Natural killer cell (primary cell): ENCODE measurements around the gene GPR180. TPM values are rescaled to one million over a fixed set of nuclear protein-coding genes. Genes with fewer than 3 reads are reported as not detected.

ENCODE experiments used
- ATAC-seq, 3 donors: fragments of 150-1000 bp in 2 of 3; fragments of 200-7000 bp in 1 of 3; cut with Tn5 transposase; 1 replicate in 1 of 3; 2 replicates in 2 of 3; pipeline ENCODE4 v1.10.0; 2021; ENCODE audit warnings: mild to moderate bottlenecking in 2 of 3, moderate library complexity in 2 of 3
- DNase-seq, 2 donors: peaks; one replicate each; pipeline versions ENCODE4 v3.0.0 to v3.0.0-alpha.2; 2013 to 2021; ENCODE audit warnings: mixed read lengths in 1 of 2
- H3K27ac ChIP-seq: one replicate; pipeline ENCODE4 v1.5.1; 2013; ENCODE audit warnings: mild to moderate bottlenecking, low read length
- H3K27me3 ChIP-seq: one replicate; pipeline ENCODE4 v1.6.1; 2013; ENCODE audit warnings: low read length; ENCODE audit not compliant: control insufficient read depth, insufficient read depth
- H3K36me3 ChIP-seq: one replicate; pipeline ENCODE4 v1.6.1; 2013; ENCODE audit warnings: low read length; ENCODE audit not compliant: control insufficient read depth, insufficient read depth
- H3K4me1 ChIP-seq: one replicate; pipeline ENCODE4 v1.6.1; 2013; ENCODE audit warnings: low read length; ENCODE audit not compliant: control insufficient read depth, insufficient read depth
- H3K4me3 ChIP-seq: one replicate; pipeline ENCODE4 v1.5.1; 2013; ENCODE audit warnings: low read length
- H3K9me3 ChIP-seq: one replicate; pipeline ENCODE4 v1.6.1; 2013; ENCODE audit warnings: low read length; ENCODE audit not compliant: control insufficient read depth, insufficient read depth
- H3K27ac Mint-ChIP-seq, 2 donors: one replicate each; pipeline ENCODE4 v1.8.0; 2022; ENCODE audit warnings: mild to moderate bottlenecking in 2 of 2, mixed read lengths in 2 of 2, moderate library complexity in 1 of 2
- H3K27me3 Mint-ChIP-seq, 2 donors: one replicate each; pipeline ENCODE4 v1.8.0; 2022; ENCODE audit warnings: low read depth in 2 of 2, mixed read lengths in 2 of 2
- H3K36me3 Mint-ChIP-seq: one replicate; pipeline ENCODE4 v1.8.0; 2022; ENCODE audit warnings: mixed read lengths
- H3K4me1 Mint-ChIP-seq, 2 donors: one replicate each; pipeline ENCODE4 v1.8.0; 2022; ENCODE audit warnings: mixed read lengths in 2 of 2
- H3K4me3 Mint-ChIP-seq: one replicate; pipeline ENCODE4 v1.8.0; 2022; ENCODE audit warnings: mild to moderate bottlenecking, moderate library complexity, mixed read lengths
- H3K9me3 Mint-ChIP-seq, 2 donors: one replicate each; pipeline ENCODE4 v1.8.0; 2022; ENCODE audit warnings: mixed read lengths in 2 of 2
- WGBS: methylation state at CpG from one replicate; pipeline ENCODE4 v1.1.7; 2013; ENCODE audit warnings: missing lambda C conversion rate; ENCODE audit not compliant: insufficient coverage; 5-methylcytosine and 5-hydroxymethylcytosine counted together
- intact Hi-C: fragments of 100-400 bp; cut with micrococcal nuclease; formaldehyde crosslinking; loops from one replicate; pipeline ENCODE4 v1.14.2; 2022
- total RNA-seq, 4 donors: library from RNA; stranded (reverse); fragments of 120-200 nt in 1 of 4; gene quantifications; one replicate each; pipeline versions ENCODE4 v1.2.3 to v1.2.4, GENCODE V29; 2013 to 2022
- TF ChIP-seq, protein P1 (sequence below): fragments of 200-600 bp; IDR thresholded peaks from one replicate; pipeline ENCODE4 v1.8.0; 2022; ENCODE audit warnings: antibody characterized with exemption

GPR180 gene
- 1 to 10 TPM; 2.0 to 2.9 (median 2.7) TPM for total RNA-seq
- total RNA-seq (2013) = 6.9 TPM

- no peaks in the 10 kb centered on the region for H3K9me3 Mint-ChIP-seq
- peak within 1 kb of the TSS; percentile 60 to 74 for H3K27ac Mint-ChIP-seq
- DNase-seq = peak; percentile 72 to 96
- Histone ChIP-seq H3K4me1 (peaks cover 12% of the 10 kb centered on the region), H3K36me3 (peaks cover 6% of the 10 kb centered on the region), H3K27ac (peak within 1 kb of the TSS; percentile 60), H3K4me3 (peak within 1 kb of the TSS; percentile 62), H3K9me3 (no peaks in the 10 kb centered on the region), H3K27me3 (no peaks in the 10 kb centered on the region)
- intact Hi-C loops = no loop called here
- H3K4me1 Mint-ChIP-seq = peaks cover 17 to 22% of the 10 kb centered on the region in 2 donors
- peak within 1 kb of the TSS; percentile 86 for H3K4me3 Mint-ChIP-seq
- peaks cover 5% of the 10 kb centered on the region for H3K36me3 Mint-ChIP-seq
- ATAC-seq = peak; percentile 97 to 98 (median 98)
- no peaks in the 10 kb centered on the region for H3K27me3 Mint-ChIP-seq
- TF ChIP-seq, protein P1, sequence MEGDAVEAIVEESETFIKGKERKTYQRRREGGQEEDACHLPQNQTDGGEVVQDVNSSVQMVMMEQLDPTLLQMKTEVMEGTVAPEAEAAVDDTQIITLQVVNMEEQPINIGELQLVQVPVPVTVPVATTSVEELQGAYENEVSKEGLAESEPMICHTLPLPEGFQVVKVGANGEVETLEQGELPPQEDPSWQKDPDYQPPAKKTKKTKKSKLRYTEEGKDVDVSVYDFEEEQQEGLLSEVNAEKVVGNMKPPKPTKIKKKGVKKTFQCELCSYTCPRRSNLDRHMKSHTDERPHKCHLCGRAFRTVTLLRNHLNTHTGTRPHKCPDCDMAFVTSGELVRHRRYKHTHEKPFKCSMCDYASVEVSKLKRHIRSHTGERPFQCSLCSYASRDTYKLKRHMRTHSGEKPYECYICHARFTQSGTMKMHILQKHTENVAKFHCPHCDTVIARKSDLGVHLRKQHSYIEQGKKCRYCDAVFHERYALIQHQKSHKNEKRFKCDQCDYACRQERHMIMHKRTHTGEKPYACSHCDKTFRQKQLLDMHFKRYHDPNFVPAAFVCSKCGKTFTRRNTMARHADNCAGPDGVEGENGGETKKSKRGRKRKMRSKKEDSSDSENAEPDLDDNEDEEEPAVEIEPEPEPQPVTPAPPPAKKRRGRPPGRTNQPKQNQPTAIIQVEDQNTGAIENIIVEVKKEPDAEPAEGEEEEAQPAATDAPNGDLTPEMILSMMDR = no peak
- under 1% methylated on average over 71 of the region's 71 CpGs for WGBS
These were observed at the start of gene GPR180 for GRCh38 chr13:94601446-94602431. Gene GPR180, plus strand, starts transcription at chr13:94601857. Its CDS starts 71 bp downstream, at chr13:94601928.

DNA sequence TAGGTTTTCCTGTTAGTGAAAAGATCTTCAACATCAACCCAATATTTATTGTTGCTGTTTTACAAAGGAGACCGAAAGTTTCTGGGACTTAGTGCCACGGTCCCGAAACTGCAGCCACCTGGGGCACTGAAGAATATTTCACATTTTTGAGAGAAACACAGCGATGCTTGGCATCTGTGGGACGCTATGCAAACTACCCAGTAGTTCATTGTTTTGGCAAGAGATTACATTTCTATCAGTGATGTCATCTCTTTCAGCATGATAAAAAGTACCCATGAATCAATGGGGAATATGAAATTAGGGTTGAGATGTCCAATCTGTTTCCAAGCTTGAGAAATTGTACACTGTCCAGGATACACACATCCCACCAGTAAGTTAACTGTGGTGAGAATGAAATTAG, 49.6 kb upstream of the GPR180 start:
- H3K9me3 Mint-ChIP-seq = peaks cover 0 to 2% of the 10 kb centered on the region in 2 donors
- Histone ChIP-seq H3K27ac (no peak overlapping the region), H3K4me1 (peaks cover 15% of the 10 kb centered on the region), H3K4me3 (no peak overlapping the region), H3K27me3 (no peaks in the 10 kb centered on the region), H3K9me3 (no peaks in the 10 kb centered on the region), H3K36me3 (no peaks in the 10 kb centered on the region)
- WGBS = 100% methylated on average over 5 of the region's 5 CpGs
- no peak overlapping the region for H3K27ac Mint-ChIP-seq
- H3K36me3 Mint-ChIP-seq = peaks cover 8% of the 10 kb centered on the region
- H3K27me3 Mint-ChIP-seq = peaks cover 0 to 6% of the 10 kb centered on the region in 2 donors
- peaks cover 21 to 26% of the 10 kb centered on the region in 2 donors for H3K4me1 Mint-ChIP-seq
- H3K4me3 Mint-ChIP-seq = peak overlapping the region; percentile 2
- DNase-seq = no peak
- intact Hi-C loops = no loop called here
- TF ChIP-seq, protein P1 = no peak
- no peak for ATAC-seq

DNA sequence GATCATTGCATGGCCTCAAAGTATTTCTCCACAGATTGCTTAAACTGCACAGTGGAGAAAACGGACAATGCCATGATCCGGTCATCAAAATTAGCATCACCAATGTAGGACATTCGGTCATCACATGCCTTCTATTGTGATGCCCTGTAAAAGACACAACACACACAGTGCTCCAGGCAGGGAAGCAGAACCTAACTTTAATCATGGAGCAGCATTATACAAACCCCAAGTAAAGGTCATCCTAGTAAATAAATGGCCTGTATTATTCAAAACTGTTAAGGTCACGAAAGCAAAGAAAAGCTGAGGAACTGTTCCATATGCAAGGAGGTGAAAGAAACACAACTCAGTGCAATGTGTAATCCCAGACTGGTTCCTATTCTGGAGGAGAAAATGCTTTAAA, 47.9 kb upstream of the GPR180 start:
- H3K27ac Mint-ChIP-seq = no peak overlapping the region
- DNase-seq (no peak), ATAC-seq (no peak)
- intact Hi-C loops = no loop called here
- H3K36me3 Mint-ChIP-seq = peaks cover 8% of the 10 kb centered on the region
- peaks cover 9% of the 10 kb centered on the region for H3K4me1 ChIP-seq
- no peak overlapping the region for H3K27ac ChIP-seq
- no peaks in the 10 kb centered on the region for H3K27me3 ChIP-seq
- peaks cover 0 to 6% of the 10 kb centered on the region in 2 donors for H3K27me3 Mint-ChIP-seq
- TF ChIP-seq, protein P1 = no peak
- H3K4me1 Mint-ChIP-seq = peaks cover 12 to 16% of the 10 kb centered on the region in 2 donors
- no peaks in the 10 kb centered on the region for H3K9me3 ChIP-seq
- H3K4me3 Mint-ChIP-seq = no peak overlapping the region
- WGBS = 89% methylated on average over 4 of the region's 4 CpGs
- H3K4me3 ChIP-seq = no peak overlapping the region
- no peaks in the 10 kb centered on the region for H3K36me3 ChIP-seq
- H3K9me3 Mint-ChIP-seq = peaks cover 0 to 2% of the 10 kb centered on the region in 2 donors
